Liver (tissue), 9 donors: Measurements from ENCODE around the gene AQP6. TPM values are rescaled to one million over a fixed set of nuclear protein-coding genes. Genes with fewer than 3 reads are reported as not detected.

Source experiments
- DNase-seq: peaks from one replicate; pipeline ENCODE4 v3.0.0-alpha.2; 2017; ENCODE audit warnings: low spot score
- H3K27ac ChIP-seq, 2 donors: one replicate each; pipeline ENCODE4 v1.7.0; 2013; ENCODE audit warnings: inconsistent platforms in 2 of 2, low read length in 2 of 2, control low read depth in 1 of 2, low read depth in 1 of 2, mild to moderate bottlenecking in 1 of 2
- H3K27me3 ChIP-seq, 4 donors: one replicate each; pipeline versions ENCODE4 v1.6.1 to v1.7.0; 2013; ENCODE audit warnings: low read length in 3 of 4, inconsistent platforms in 1 of 4, mild to moderate bottlenecking in 1 of 4, moderate library complexity in 1 of 4; ENCODE audit not compliant: control insufficient read depth in 4 of 4, insufficient read depth in 4 of 4
- H3K36me3 ChIP-seq, 4 donors: one replicate each; pipeline versions ENCODE4 v1.6.1 to v1.7.0; 2013; ENCODE audit warnings: low read length in 3 of 4, mild to moderate bottlenecking in 3 of 4, low read depth in 1 of 4, moderate library complexity in 1 of 4; ENCODE audit not compliant: control insufficient read depth in 4 of 4, insufficient read depth in 3 of 4
- H3K4me1 ChIP-seq, 4 donors: one replicate each; pipeline versions ENCODE4 v1.6.1 to v1.7.0; 2013; ENCODE audit warnings: low read length in 3 of 4, mild to moderate bottlenecking in 3 of 4, moderate library complexity in 1 of 4; ENCODE audit not compliant: control insufficient read depth in 4 of 4, insufficient read depth in 4 of 4
- H3K4me3 ChIP-seq, 3 donors: one replicate each; pipeline versions ENCODE4 v1.6.1 to v1.7.0; 2013; ENCODE audit warnings: low read length in 3 of 3, control low read depth in 1 of 3, low read depth in 1 of 3, mild to moderate bottlenecking in 1 of 3
- H3K9ac ChIP-seq, 2 donors: one replicate each; pipeline ENCODE4 v1.7.0; 2013; ENCODE audit warnings: low read length in 2 of 2, mild to moderate bottlenecking in 2 of 2, moderate library complexity in 2 of 2, control low read depth in 1 of 2, low read depth in 1 of 2
- H3K9me3 ChIP-seq, 4 donors: one replicate each; pipeline versions ENCODE4 v1.6.1 to v1.7.0; 2013; ENCODE audit warnings: low read length in 3 of 4; ENCODE audit not compliant: control insufficient read depth in 4 of 4
- FOXA1 ChIP-seq: IDR thresholded peaks from 2 replicates; pipeline ENCODE4 v1.6.1; 2016; ENCODE audit warnings: antibody characterized with exemption
- FOXA2 ChIP-seq: IDR thresholded peaks from 2 replicates; pipeline ENCODE4 v1.6.1; 2016; ENCODE audit warnings: antibody characterized with exemption
- GABPA ChIP-seq, 2 donors: IDR thresholded peaks in 1 of 2; conservative IDR thresholded peaks in 1 of 2; 2 replicates each; pipeline ENCODE4 v1.6.1; 2016; ENCODE audit warnings: antibody characterized with exemption in 2 of 2, mild to moderate bottlenecking in 1 of 2, moderate library complexity in 1 of 2
- HNF4A ChIP-seq, 2 donors: conservative IDR thresholded peaks; 2 replicates each; pipeline ENCODE4 v1.6.1; 2016; ENCODE audit warnings: antibody characterized with exemption in 2 of 2, mild to moderate bottlenecking in 2 of 2
- HNF4G ChIP-seq: IDR thresholded peaks from 2 replicates; pipeline ENCODE4 v1.6.1; 2016; ENCODE audit warnings: antibody characterized with exemption
- JUND ChIP-seq, 2 donors: IDR thresholded peaks; 2 replicates each; pipeline ENCODE4 v1.6.1; 2016; ENCODE audit warnings: antibody characterized with exemption in 2 of 2
- NR2F2 ChIP-seq: IDR thresholded peaks from 2 replicates; pipeline ENCODE4 v1.6.1; 2016; ENCODE audit warnings: antibody characterized with exemption
- RAD21 ChIP-seq, 2 donors: IDR thresholded peaks; 2 replicates each; pipeline ENCODE4 v1.6.1; 2016; ENCODE audit warnings: antibody characterized with exemption in 2 of 2, mild to moderate bottlenecking in 2 of 2
- RXRA ChIP-seq, 2 donors: IDR thresholded peaks; 2 replicates each; pipeline ENCODE4 v1.6.1; 2017 to 2018; ENCODE audit warnings: antibody characterized with exemption in 2 of 2, mild to moderate bottlenecking in 1 of 2
- SP1 ChIP-seq: IDR thresholded peaks from 2 replicates; pipeline ENCODE4 v1.6.1; 2018; ENCODE audit warnings: antibody characterized with exemption, mild to moderate bottlenecking
- TAF1 ChIP-seq: conservative IDR thresholded peaks from 2 replicates; pipeline ENCODE4 v1.6.1; 2016; ENCODE audit warnings: antibody characterized with exemption, mild to moderate bottlenecking
- YY1 ChIP-seq: IDR thresholded peaks from 2 replicates; pipeline ENCODE4 v1.6.1; 2016; ENCODE audit warnings: antibody characterized with exemption, mild to moderate bottlenecking
- WGBS: extraction: QIAGEN DNeasy Blood & Tissue Kit; methylation state at CpG from one replicate; pipeline ENCODE4 v1.1.7; 2013; 5-methylcytosine and 5-hydroxymethylcytosine counted together
- polyA plus RNA-seq, 2 donors: library from polyadenylated mRNA; stranded (reverse) in 1 of 2; unstranded in 1 of 2; fragments of 200-250 nt in 1 of 2; fragments of >200 nt in 1 of 2; fragmentation: Nextera tagmentation in 1 of 2; extraction: Ambion mirVana in 1 of 2; gene quantifications; one replicate each; pipeline versions ENCODE4 v1.2.1 to v1.2.3, GENCODE V29; 2013 to 2015
- total RNA-seq, 2 donors: library from RNA; depleted of rRNA; stranded (reverse); fragments of >200 nt; gene quantifications; one replicate each; pipeline ENCODE4 v1.2.3, GENCODE V29; 2014
- TF ChIP-seq, protein P1 (sequence below): IDR thresholded peaks from 2 replicates; pipeline ENCODE4 v1.6.1; 2016; ENCODE audit warnings: antibody characterized with exemption
- TF ChIP-seq, protein P2 (sequence below): IDR thresholded peaks from 2 replicates; pipeline ENCODE4 v1.6.1; 2016; ENCODE audit warnings: antibody characterized with exemption
- TF ChIP-seq, protein P3 (sequence below): IDR thresholded peaks from 2 replicates; pipeline ENCODE4 v1.6.1; 2016; ENCODE audit warnings: antibody characterized with exemption, mild to moderate bottlenecking
- TF ChIP-seq, protein P4 (sequence below): IDR thresholded peaks from 2 replicates; pipeline ENCODE4 v1.6.1; 2016; ENCODE audit warnings: antibody characterized with exemption
- donor health status: healthy.
- donor health status: healthy.
- donor health status: healthy.
- donor health status: healthy.
- donor health status: healthy.

AQP6 gene
- total and polyA plus RNA-seq, 4 donors, result 0.05 to 0.11 TPM; not detected in 2

DNA sequence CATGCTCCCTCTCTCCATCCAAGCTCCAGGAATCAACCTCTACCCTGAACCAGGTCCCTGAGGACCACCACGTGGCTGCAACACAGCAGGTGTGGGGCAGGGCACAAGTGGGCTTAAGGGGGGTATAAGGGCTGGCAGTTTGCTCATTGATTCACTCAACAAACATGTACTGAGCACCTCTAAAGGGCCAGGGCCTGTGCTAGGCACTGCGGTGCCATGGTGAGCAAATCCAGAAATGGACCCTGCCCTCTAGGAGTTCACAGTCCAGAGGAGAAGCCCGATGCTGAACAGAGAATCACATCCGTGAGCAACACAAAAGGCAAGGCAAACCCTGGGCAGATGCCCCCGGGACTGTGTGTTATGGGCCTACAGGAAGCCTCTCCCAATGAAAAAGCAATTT lies 28.7 kb upstream of the AQP6 start:
- Histone ChIP-seq H3K27me3 (no peaks in the 10 kb centered on the region), H3K4me1 (peaks cover 0 to 3% (median 0%) of the 10 kb centered on the region in 4 donors), H3K27ac (no peak overlapping the region), H3K9ac (no peak overlapping the region), H3K9me3 (no peaks in the 10 kb centered on the region), H3K36me3 (no peaks in the 10 kb centered on the region), H3K4me3 (no peak overlapping the region)
- 68% methylated on average over 5 of the region's 5 CpGs for WGBS
- TF ChIP-seq, protein P1, sequence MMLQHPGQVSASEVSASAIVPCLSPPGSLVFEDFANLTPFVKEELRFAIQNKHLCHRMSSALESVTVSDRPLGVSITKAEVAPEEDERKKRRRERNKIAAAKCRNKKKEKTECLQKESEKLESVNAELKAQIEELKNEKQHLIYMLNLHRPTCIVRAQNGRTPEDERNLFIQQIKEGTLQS, result no peak
- TF ChIP-seq HNF4A (conservative IDR thresholded peaks at IDR 0.05), result peak; percentile 34 to 48
- no peak for DNase-seq

DNA sequence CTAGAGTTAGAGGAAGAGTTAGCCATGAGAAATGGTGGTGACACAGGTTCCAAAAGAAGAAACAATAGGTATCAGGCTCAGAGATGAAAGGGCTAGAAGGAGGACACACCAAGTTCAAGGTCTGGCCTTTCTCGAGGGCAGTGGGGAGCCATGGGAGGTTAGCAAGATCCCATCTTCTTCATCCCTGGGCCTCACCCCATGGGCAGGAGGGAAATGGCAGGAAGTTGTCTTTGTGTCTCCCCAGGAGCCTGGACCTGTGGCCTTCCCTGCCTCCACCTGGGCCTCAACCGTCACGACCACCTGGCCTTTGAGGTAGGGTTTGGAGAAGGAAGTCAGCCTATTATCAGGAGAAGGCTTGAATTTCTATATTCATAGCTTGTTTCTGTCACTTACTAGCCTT lies 28.0 kb upstream of the AQP6 start:
- Histone ChIP-seq H3K9ac (no peak overlapping the region), H3K27me3 (no peaks in the 10 kb centered on the region), H3K4me1 (peaks cover 0 to 3% (median 0%) of the 10 kb centered on the region in 4 donors), H3K4me3 (no peak overlapping the region), H3K36me3 (no peaks in the 10 kb centered on the region), H3K27ac (no peak overlapping the region), H3K9me3 (no peaks in the 10 kb centered on the region)
- 94% methylated on average over 3 of the region's 3 CpGs for WGBS
- TF ChIP-seq, protein P2, sequence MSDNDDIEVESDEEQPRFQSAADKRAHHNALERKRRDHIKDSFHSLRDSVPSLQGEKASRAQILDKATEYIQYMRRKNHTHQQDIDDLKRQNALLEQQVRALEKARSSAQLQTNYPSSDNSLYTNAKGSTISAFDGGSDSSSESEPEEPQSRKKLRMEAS, result no peak
- TF ChIP-seq FOXA1 (no peak), FOXA2 (no peak), RAD21 (IDR thresholded peaks at IDR 0.05) (no peak)
- TF ChIP-seq, protein P3, sequence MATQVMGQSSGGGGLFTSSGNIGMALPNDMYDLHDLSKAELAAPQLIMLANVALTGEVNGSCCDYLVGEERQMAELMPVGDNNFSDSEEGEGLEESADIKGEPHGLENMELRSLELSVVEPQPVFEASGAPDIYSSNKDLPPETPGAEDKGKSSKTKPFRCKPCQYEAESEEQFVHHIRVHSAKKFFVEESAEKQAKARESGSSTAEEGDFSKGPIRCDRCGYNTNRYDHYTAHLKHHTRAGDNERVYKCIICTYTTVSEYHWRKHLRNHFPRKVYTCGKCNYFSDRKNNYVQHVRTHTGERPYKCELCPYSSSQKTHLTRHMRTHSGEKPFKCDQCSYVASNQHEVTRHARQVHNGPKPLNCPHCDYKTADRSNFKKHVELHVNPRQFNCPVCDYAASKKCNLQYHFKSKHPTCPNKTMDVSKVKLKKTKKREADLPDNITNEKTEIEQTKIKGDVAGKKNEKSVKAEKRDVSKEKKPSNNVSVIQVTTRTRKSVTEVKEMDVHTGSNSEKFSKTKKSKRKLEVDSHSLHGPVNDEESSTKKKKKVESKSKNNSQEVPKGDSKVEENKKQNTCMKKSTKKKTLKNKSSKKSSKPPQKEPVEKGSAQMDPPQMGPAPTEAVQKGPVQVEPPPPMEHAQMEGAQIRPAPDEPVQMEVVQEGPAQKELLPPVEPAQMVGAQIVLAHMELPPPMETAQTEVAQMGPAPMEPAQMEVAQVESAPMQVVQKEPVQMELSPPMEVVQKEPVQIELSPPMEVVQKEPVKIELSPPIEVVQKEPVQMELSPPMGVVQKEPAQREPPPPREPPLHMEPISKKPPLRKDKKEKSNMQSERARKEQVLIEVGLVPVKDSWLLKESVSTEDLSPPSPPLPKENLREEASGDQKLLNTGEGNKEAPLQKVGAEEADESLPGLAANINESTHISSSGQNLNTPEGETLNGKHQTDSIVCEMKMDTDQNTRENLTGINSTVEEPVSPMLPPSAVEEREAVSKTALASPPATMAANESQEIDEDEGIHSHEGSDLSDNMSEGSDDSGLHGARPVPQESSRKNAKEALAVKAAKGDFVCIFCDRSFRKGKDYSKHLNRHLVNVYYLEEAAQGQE, result no peak
- TF ChIP-seq, protein P1, result no peak
- DNase-seq, result no peak

DNA sequence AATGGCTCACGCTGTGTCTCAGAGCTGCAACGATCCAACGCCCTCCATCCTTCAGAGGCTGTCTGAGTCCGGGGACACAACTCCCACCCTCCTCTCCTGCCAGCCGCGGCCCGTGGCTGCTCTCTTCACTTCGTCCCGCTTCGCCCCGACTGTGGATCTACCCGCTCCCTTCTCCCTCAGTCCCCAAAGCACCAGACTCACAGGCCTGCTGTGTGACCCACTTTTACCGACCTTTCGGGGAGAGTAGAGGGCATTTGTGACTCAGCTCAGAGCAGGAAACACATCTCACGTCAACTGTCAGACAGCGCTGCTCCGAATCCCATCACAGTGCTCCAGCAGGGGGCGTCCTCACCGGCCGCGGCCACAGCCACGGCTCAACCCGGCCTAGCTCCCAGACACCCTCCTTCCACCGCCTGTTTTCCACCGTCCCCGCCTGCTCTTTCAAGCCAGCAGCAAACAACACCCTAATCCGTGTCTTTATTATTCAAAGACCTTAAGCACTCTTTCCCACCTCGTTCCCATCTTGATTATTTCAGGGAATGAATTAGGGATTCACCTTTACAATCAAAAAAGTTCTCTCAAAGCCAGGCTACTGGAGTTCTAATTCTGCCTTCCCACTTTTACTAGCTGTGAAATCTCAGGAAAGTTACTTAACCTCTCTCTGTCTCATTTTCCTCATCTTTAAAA lies 27.2 kb upstream of the AQP6 start:
- WGBS, result 18% methylated on average over 28 of the region's 28 CpGs
- Histone ChIP-seq H3K4me3 (no peak overlapping the region), H3K36me3 (no peaks in the 10 kb centered on the region), H3K27me3 (no peaks in the 10 kb centered on the region), H3K9ac (no peak overlapping the region), H3K9me3 (no peaks in the 10 kb centered on the region), H3K27ac (no peak overlapping the region), H3K4me1 (peaks cover 0 to 3% (median 0%) of the 10 kb centered on the region in 4 donors)
- peak; percentile 89 for DNase-seq
- TF ChIP-seq HNF4G (no peak), JUND (IDR thresholded peaks at IDR 0.05) (peak in 1 of 2 donors; percentile 43), HNF4A (conservative IDR thresholded peaks at IDR 0.05) (no peak), NR2F2 (no peak), SP1 (peak; percentile 10), TAF1 (no peak), FOXA1 (no peak), RAD21 (IDR thresholded peaks at IDR 0.05) (peak; percentile 64 to 83), GABPA (IDR thresholded peaks at IDR 0.05 in 1 of 2, conservative IDR thresholded peaks at IDR 0.05 in 1 of 2) (no peak), YY1 (no peak), RXRA (IDR thresholded peaks at IDR 0.05) (peak; percentile 12 to 39)
- TF ChIP-seq, protein P3, result no peak
- TF ChIP-seq, protein P2, result no peak
- TF ChIP-seq, protein P4, sequence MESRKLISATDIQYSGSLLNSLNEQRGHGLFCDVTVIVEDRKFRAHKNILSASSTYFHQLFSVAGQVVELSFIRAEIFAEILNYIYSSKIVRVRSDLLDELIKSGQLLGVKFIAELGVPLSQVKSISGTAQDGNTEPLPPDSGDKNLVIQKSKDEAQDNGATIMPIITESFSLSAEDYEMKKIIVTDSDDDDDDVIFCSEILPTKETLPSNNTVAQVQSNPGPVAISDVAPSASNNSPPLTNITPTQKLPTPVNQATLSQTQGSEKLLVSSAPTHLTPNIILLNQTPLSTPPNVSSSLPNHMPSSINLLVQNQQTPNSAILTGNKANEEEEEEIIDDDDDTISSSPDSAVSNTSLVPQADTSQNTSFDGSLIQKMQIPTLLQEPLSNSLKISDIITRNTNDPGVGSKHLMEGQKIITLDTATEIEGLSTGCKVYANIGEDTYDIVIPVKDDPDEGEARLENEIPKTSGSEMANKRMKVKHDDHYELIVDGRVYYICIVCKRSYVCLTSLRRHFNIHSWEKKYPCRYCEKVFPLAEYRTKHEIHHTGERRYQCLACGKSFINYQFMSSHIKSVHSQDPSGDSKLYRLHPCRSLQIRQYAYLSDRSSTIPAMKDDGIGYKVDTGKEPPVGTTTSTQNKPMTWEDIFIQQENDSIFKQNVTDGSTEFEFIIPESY, result no peak
- TF ChIP-seq, protein P1, result no peak
